Osteocyte (in vitro differentiated cells): ENCODE data around the gene LRRC8C. TPM values are rescaled to one million over a fixed set of nuclear protein-coding genes. Genes with fewer than 3 reads are reported as not detected.

ENCODE experiments used
- DNase-seq: peaks from one replicate; pipeline ENCODE4 v3.0.0; 2021; ENCODE audit warnings: mixed read lengths; ENCODE audit not compliant: unreplicated experiment; ENCODE audit errors: extremely low spot score
- H3K27ac Mint-ChIP-seq: one replicate; pipeline ENCODE4 v1.8.0; 2021; ENCODE audit warnings: mild to moderate bottlenecking, mixed read lengths; ENCODE audit not compliant: unreplicated experiment
- H3K27me3 Mint-ChIP-seq: one replicate; pipeline ENCODE4 v1.8.0; 2021; ENCODE audit warnings: mixed read lengths; ENCODE audit not compliant: unreplicated experiment
- H3K36me3 Mint-ChIP-seq: one replicate; pipeline ENCODE4 v1.8.0; 2021; ENCODE audit warnings: mixed read lengths; ENCODE audit not compliant: unreplicated experiment
- H3K4me1 Mint-ChIP-seq: one replicate; pipeline ENCODE4 v1.8.0; 2021; ENCODE audit warnings: mixed read lengths; ENCODE audit not compliant: unreplicated experiment
- H3K4me3 Mint-ChIP-seq: one replicate; pipeline ENCODE4 v1.8.0; 2021; ENCODE audit warnings: mild to moderate bottlenecking, moderate library complexity, mixed read lengths; ENCODE audit not compliant: unreplicated experiment
- H3K9me3 Mint-ChIP-seq: one replicate; pipeline ENCODE4 v1.8.0; 2021; ENCODE audit warnings: mixed read lengths; ENCODE audit not compliant: unreplicated experiment
- total RNA-seq: library from RNA; stranded (reverse); gene quantifications from 2 replicates; pipeline ENCODE4 v1.2.1, GENCODE V29; 2021
- TF ChIP-seq, protein P1 (sequence below): fragments of 200-600 bp; sonication (generic); IDR thresholded peaks from 2 replicates; pipeline ENCODE4 v1.5.0; 2021; ENCODE audit warnings: antibody characterized with exemption, mild to moderate bottlenecking, moderate library complexity

The LRRC8C gene
- total RNA-seq, 1 donor from 2014 or later, result 3.5 TPM

DNA sequence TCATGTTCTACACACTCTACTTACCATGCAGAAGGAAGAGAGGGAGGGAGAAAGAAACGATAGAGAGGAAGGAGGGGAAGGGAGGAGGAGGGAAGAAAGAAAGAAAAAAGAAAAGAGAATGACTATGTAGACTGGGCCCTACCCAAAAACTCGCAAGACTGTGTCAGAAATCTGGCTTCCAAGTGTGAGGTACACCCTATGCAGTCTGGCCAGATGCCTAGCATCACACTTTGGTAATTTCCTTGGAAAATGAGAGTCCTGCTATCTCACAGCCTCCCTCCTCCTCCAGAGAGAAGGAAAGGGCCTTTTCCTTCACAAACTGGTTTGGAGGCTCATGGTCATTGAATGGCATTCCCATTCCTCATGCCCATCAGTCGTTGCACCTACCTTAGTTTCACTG lies 101.5 kb downstream of the LRRC8C start:
- Mint-ChIP-seq H3K4me1 (peaks cover 4% of the 10 kb centered on the region), H3K9me3 (no peaks in the 10 kb centered on the region), H3K27me3 (peaks cover 5% of the 10 kb centered on the region), H3K4me3 (no peak overlapping the region), H3K36me3 (no peaks in the 10 kb centered on the region), H3K27ac (no peak overlapping the region)
- no peak for DNase-seq
- TF ChIP-seq, protein P1, sequence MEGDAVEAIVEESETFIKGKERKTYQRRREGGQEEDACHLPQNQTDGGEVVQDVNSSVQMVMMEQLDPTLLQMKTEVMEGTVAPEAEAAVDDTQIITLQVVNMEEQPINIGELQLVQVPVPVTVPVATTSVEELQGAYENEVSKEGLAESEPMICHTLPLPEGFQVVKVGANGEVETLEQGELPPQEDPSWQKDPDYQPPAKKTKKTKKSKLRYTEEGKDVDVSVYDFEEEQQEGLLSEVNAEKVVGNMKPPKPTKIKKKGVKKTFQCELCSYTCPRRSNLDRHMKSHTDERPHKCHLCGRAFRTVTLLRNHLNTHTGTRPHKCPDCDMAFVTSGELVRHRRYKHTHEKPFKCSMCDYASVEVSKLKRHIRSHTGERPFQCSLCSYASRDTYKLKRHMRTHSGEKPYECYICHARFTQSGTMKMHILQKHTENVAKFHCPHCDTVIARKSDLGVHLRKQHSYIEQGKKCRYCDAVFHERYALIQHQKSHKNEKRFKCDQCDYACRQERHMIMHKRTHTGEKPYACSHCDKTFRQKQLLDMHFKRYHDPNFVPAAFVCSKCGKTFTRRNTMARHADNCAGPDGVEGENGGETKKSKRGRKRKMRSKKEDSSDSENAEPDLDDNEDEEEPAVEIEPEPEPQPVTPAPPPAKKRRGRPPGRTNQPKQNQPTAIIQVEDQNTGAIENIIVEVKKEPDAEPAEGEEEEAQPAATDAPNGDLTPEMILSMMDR, result no peak

DNA sequence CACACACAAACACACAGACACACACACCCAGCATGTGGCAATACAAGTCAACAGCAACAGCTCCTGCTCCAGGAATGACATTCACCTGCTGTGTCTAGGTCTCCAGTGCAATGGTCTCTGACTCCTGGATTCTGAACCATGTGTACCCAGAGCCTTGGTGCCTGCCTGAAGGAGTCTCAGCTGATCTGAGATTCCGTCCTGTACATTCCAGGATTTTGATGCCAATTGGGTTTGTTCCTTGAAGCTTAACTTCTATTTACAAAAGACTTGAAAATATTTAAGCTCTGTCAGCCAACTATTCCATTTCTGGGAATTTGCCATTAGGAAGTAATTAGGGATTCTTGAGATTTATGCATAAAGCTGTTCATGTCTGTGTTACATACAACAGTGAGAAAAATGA lies 102.6 kb downstream of the LRRC8C start:
- Mint-ChIP-seq H3K27me3 (peaks cover 7% of the 10 kb centered on the region), H3K4me3 (no peak overlapping the region), H3K36me3 (no peaks in the 10 kb centered on the region), H3K27ac (no peak overlapping the region), H3K9me3 (no peaks in the 10 kb centered on the region), H3K4me1 (peaks cover 8% of the 10 kb centered on the region)
- TF ChIP-seq, protein P1, result no peak
- no peak for DNase-seq

DNA sequence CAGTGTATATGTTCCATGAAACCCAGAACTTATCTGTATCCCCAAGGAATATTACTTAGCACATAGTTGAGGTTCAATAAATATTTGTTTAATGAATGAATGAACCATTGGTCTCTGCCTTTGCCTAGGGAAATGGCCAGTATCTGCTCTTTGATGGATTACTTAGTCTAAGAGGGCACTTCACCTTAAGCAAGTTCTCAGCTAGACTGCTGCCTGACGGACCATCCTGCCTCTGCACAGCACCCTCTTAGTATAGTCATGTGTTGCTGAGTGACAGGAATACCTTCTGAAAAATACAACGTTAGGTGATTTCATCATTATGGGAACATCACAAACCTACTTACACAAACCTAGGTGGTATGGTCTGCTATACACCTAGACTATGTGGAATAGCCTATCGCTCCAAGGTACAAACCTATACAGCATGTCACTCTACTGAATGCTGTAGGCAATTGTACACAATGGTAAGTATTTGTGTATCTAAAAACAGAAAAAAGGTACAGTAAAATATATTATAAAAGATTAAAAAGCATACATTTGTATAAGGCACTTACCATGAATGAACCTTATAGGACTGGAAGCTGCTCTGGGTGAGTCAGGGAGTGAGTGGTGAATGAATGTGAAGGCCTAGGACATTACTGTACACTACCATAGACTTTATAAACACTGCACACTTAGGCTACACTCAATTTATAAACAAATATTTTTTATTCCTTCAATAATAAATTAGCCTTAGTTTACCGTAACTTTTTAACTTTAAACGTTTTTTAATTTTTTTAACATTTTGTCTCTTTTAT lies 104.2 kb downstream of the LRRC8C start:
- TF ChIP-seq, protein P1, result no peak
- Mint-ChIP-seq H3K4me3 (no peak overlapping the region), H3K27me3 (peaks cover 7% of the 10 kb centered on the region), H3K4me1 (peaks cover 8% of the 10 kb centered on the region), H3K27ac (no peak overlapping the region), H3K36me3 (no peaks in the 10 kb centered on the region), H3K9me3 (no peaks in the 10 kb centered on the region)
- no peak for DNase-seq

DNA sequence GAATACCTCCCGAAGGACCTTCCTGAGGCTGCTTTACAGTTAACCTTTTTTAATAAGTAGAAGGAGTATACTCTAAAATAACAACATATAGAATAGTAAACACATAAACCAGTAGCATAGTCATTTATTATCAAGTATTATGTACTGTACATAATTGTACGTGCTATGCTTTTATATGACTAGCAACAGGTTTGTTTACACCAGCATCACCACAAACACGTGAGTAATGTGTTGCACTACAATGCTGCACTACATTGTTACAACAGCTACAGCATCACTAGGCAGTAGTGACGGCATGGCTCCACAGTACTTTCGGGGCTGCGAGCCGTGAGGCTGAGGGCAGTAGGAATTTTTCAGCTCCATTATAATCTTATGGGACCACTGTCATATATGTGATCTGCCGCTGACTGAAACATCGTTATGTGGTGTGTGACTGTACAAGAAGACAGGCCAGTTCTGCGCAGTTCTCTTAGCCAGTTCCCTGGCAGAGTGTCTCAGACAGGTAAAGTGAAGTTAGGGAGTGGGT lies 105.1 kb downstream of the LRRC8C start:
- Mint-ChIP-seq H3K9me3 (no peaks in the 10 kb centered on the region), H3K27me3 (peaks cover 7% of the 10 kb centered on the region), H3K4me1 (peaks cover 8% of the 10 kb centered on the region), H3K27ac (no peak overlapping the region), H3K36me3 (no peaks in the 10 kb centered on the region), H3K4me3 (no peak overlapping the region)
- TF ChIP-seq, protein P1, result no peak
- DNase-seq, result no peak

DNA sequence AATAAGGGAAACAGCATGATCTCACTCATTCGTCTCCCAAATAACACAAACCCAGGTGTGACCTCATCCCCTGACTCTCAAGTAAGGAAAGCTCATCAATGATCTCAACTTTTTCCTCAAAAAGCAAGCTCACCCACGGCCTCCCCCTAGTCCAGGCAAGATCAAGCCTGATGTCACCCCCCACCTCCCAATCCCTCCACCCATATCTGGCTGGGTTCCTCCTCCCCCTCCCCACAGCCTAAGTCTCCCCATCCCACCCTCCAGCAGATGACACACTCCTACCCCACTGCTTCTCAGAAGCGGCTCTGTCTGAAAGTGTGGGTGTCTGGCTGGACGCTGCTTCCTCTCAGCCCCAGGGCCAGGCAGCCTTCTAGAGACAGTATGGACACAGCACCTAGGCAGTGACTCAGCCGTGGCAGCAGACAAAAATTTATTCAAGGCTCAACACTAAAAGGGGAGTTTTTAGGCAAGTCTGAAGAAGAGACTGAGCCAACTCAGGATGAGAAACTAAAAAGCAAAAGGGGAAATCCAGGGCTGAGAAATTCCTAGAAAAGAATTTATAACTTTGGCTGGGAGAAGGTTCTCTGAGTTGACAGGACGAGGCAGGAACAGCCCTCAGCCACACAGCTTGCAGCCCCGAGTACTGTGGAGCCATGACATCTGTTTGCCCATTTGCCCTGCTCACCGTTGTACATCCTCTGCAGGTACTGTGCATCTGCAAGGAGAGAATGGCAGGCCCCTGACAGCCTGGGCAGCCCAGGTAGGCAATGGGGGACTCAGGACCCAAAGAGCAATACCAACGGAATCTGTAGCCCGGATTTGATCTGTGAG lies 106.3 kb downstream of the LRRC8C start:
- TF ChIP-seq, protein P1, result no peak
- Mint-ChIP-seq H3K36me3 (no peaks in the 10 kb centered on the region), H3K4me3 (no peak overlapping the region), H3K27me3 (peaks cover 10% of the 10 kb centered on the region), H3K4me1 (peaks cover 8% of the 10 kb centered on the region), H3K27ac (no peak overlapping the region), H3K9me3 (no peaks in the 10 kb centered on the region)
- no peak for DNase-seq
